ENCODE results near the gene PIPOX. TPM values are rescaled to one million over a fixed set of nuclear protein-coding genes. Genes with fewer than 3 reads are reported as not detected.

The PIPOX gene
- total and polyA plus RNA-seq, 4 donors, result 1.6 to 2.4 (median 2.0) TPM

DNA sequence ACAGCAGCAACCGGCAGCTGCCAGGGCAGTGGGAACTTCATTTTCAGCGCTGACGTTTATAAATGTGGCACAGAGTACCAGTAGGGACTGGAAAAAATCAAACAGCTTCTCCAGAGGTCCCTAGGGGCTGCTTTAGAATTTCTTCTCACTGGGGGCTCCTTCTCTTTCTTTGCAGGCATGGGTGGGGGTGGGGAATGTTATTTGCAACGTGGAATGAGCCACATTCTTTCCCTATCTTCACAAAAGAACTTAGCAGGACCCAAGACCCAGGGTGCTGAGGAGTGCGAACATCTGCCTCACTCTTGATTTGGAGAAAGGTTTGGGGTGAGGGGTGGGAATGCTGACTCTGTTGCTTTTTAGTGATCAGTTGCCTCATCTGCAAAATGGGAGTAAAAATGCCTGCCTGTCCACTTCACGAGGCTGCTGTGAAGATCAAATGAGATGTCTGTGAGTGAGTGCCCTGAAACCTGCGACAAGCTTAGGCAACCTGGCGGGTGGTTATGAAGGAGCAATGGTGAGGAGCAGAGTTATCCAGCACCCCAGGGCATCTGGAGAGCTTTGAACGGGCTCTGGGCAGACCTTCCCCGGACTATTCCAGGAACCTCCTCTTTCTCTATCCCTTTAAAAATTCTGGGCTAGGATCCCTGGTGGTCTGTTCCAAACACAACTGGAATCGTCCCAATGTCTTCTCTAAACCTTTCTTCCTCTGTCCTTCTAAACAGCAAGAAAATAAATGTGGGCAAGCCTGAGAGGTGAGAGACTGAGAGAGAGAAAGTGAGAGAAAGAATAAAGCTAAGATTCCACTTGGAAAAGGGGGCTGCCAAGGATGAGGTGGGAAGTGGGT, 10.7 kb upstream of the PIPOX start:
- Histone ChIP-seq H3K4me1 (ENCODE audit: control insufficient read depth in 1 of 2, insufficient read depth in 2 of 2, low read length in 2 of 2) (no peaks in the 10 kb centered on the region), H3K9me3 (ENCODE audit: control insufficient read depth, low read length) (peaks cover 11% of the 10 kb centered on the region), H3K36me3 (ENCODE audit: control insufficient read depth in 1 of 2, insufficient read depth in 2 of 2, low read length in 1 of 2) (no peaks in the 10 kb centered on the region), H3K4me3 (ENCODE audit: low read length in 2 of 2) (no peak overlapping the region), H3K27me3 (ENCODE audit: control insufficient read depth in 1 of 2, insufficient read depth in 2 of 2, low read length in 1 of 2) (peaks cover 0 to 5% of the 10 kb centered on the region in 2 donors), H3K27ac (ENCODE audit: low read depth in 1 of 2, low read length in 2 of 2) (no peak overlapping the region)
- 16 to 19% methylated on average over 11 of the region's 11 CpGs for WGBS, 2 donors
- DNase-seq (no peak), ATAC-seq (ENCODE audit: low FRiP score) (no peak)
- intact Hi-C loops (cut with DNase I), result no loop called here

GRCh38 chr17:29032857-29033197, 10.1 kb upstream of the PIPOX start:
- no peak for DNase-seq
- Histone ChIP-seq H3K9me3 (ENCODE audit: control insufficient read depth, low read length) (peaks cover 11% of the 10 kb centered on the region), H3K36me3 (ENCODE audit: control insufficient read depth in 1 of 2, insufficient read depth in 2 of 2, low read length in 1 of 2) (no peaks in the 10 kb centered on the region), H3K4me3 (ENCODE audit: low read length in 2 of 2) (no peak overlapping the region), H3K4me1 (ENCODE audit: control insufficient read depth in 1 of 2, insufficient read depth in 2 of 2, low read length in 2 of 2) (no peaks in the 10 kb centered on the region), H3K27ac (ENCODE audit: low read depth in 1 of 2, low read length in 2 of 2) (no peak overlapping the region), H3K27me3 (ENCODE audit: control insufficient read depth in 1 of 2, insufficient read depth in 2 of 2, low read length in 1 of 2) (peaks cover 0 to 5% of the 10 kb centered on the region in 2 donors)
- intact Hi-C loops (cut with DNase I), result no loop called here
- WGBS, 2 donors, result 14 to 17% methylated on average over 6 of the region's 6 CpGs
- ATAC-seq (ENCODE audit: low FRiP score), result no peak

DNA sequence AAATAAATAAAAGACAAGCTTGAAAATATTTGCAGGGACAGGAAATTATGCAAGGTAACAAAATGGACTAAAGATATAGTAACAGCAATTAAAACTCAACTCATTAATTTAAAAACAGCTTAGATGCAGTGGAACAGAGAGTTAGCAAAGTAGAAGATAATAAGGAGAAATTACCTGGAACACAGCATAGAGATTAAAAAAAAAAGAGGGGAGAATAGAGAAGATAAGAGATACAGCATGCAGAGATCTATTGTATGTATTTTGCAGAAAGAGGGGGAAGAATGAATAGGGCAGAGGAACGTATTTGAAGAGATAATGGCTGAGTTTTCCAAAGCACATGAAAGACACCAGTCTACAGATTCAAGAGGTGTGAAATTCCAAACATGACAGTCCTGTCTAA, 8.4 kb upstream of the PIPOX start:
- H3K9me3 ChIP-seq (ENCODE audit: control insufficient read depth, low read length), result peaks cover 11% of the 10 kb centered on the region
- 57 to 65% methylated on average over 1 of the region's 1 CpG for WGBS, 2 donors
- intact Hi-C loops (cut with DNase I), result no loop called here
- H3K4me3 ChIP-seq (ENCODE audit: low read length in 2 of 2), result no peak overlapping the region
- no peak overlapping the region for H3K27ac ChIP-seq (ENCODE audit: low read depth in 1 of 2, low read length in 2 of 2)
- peaks cover 0 to 9% of the 10 kb centered on the region in 2 donors for H3K27me3 ChIP-seq (ENCODE audit: control insufficient read depth in 1 of 2, insufficient read depth in 2 of 2, low read length in 1 of 2)
- no peaks in the 10 kb centered on the region for H3K36me3 ChIP-seq (ENCODE audit: control insufficient read depth in 1 of 2, insufficient read depth in 2 of 2, low read length in 1 of 2)
- H3K4me1 ChIP-seq (ENCODE audit: control insufficient read depth in 1 of 2, insufficient read depth in 2 of 2, low read length in 2 of 2), result no peaks in the 10 kb centered on the region
- DNase-seq, result no peak
- no peak for ATAC-seq (ENCODE audit: low FRiP score)

- 69 to 71% methylated on average over 5 of the region's 5 CpGs for WGBS, 2 donors
- DNase-seq (no peak), ATAC-seq (ENCODE audit: low FRiP score) (no peak)
- intact Hi-C loops (cut with DNase I), result no loop called here
- Histone ChIP-seq H3K4me1 (ENCODE audit: control insufficient read depth in 1 of 2, insufficient read depth in 2 of 2, low read length in 2 of 2) (no peaks in the 10 kb centered on the region), H3K27ac (ENCODE audit: low read depth in 1 of 2, low read length in 2 of 2) (no peak overlapping the region), H3K36me3 (ENCODE audit: control insufficient read depth in 1 of 2, insufficient read depth in 2 of 2, low read length in 1 of 2) (no peaks in the 10 kb centered on the region), H3K9me3 (ENCODE audit: control insufficient read depth, low read length) (peaks cover 11% of the 10 kb centered on the region), H3K27me3 (ENCODE audit: control insufficient read depth in 1 of 2, insufficient read depth in 2 of 2, low read length in 1 of 2) (peaks cover 0 to 9% of the 10 kb centered on the region in 2 donors), H3K4me3 (ENCODE audit: low read length in 2 of 2) (no peak overlapping the region)
Observed at GRCh38 chr17:29036584-29036983, 6.4 kb upstream of the PIPOX start.

DNA sequence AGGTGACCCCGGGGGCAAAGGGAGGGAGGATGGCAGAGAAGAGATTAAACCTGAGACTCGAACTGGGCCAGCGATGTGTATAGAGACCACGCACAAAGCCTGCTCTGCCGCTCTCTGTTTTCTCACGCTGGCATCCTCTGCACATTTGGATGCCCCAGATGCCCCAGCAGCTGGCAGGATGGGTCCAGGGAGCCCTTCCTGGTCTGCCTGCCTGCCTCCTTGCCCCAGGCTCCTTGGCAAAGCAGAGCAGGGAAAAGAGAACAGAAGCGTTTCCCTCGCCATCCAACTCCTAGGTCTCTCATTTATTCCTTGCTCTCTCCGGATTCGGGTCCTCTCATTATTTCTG, 5.2 kb upstream of the PIPOX start:
- Histone ChIP-seq H3K27me3 (ENCODE audit: control insufficient read depth in 1 of 2, insufficient read depth in 2 of 2, low read length in 1 of 2) (peaks cover 0 to 9% of the 10 kb centered on the region in 2 donors), H3K4me1 (ENCODE audit: control insufficient read depth in 1 of 2, insufficient read depth in 2 of 2, low read length in 2 of 2) (no peaks in the 10 kb centered on the region), H3K27ac (ENCODE audit: low read depth in 1 of 2, low read length in 2 of 2) (no peak overlapping the region), H3K9me3 (ENCODE audit: control insufficient read depth, low read length) (peaks cover 11% of the 10 kb centered on the region), H3K36me3 (ENCODE audit: control insufficient read depth in 1 of 2, insufficient read depth in 2 of 2, low read length in 1 of 2) (no peaks in the 10 kb centered on the region), H3K4me3 (ENCODE audit: low read length in 2 of 2) (no peak overlapping the region)
- intact Hi-C loops (cut with DNase I), result no loop called here
- DNase-seq (no peak), ATAC-seq (ENCODE audit: low FRiP score) (no peak)
- 72 to 79% methylated on average over 10 of the region's 10 CpGs for WGBS, 2 donors

GRCh38 chr17:29038085-29038795, 4.7 kb upstream of the PIPOX start:
- Histone ChIP-seq H3K4me1 (ENCODE audit: control insufficient read depth in 1 of 2, insufficient read depth in 2 of 2, low read length in 2 of 2) (no peaks in the 10 kb centered on the region), H3K27me3 (ENCODE audit: control insufficient read depth in 1 of 2, insufficient read depth in 2 of 2, low read length in 1 of 2) (peaks cover 0 to 7% of the 10 kb centered on the region in 2 donors), H3K36me3 (ENCODE audit: control insufficient read depth in 1 of 2, insufficient read depth in 2 of 2, low read length in 1 of 2) (no peaks in the 10 kb centered on the region), H3K4me3 (ENCODE audit: low read length in 2 of 2) (no peak overlapping the region), H3K27ac (ENCODE audit: low read depth in 1 of 2, low read length in 2 of 2) (no peak overlapping the region), H3K9me3 (ENCODE audit: control insufficient read depth, low read length) (peaks cover 11% of the 10 kb centered on the region)
- intact Hi-C loops (cut with DNase I), result no loop called here
- DNase-seq (no peak), ATAC-seq (ENCODE audit: low FRiP score) (no peak)
- WGBS, 2 donors, result 29 to 34% methylated on average over 15 of the region's 15 CpGs

DNA sequence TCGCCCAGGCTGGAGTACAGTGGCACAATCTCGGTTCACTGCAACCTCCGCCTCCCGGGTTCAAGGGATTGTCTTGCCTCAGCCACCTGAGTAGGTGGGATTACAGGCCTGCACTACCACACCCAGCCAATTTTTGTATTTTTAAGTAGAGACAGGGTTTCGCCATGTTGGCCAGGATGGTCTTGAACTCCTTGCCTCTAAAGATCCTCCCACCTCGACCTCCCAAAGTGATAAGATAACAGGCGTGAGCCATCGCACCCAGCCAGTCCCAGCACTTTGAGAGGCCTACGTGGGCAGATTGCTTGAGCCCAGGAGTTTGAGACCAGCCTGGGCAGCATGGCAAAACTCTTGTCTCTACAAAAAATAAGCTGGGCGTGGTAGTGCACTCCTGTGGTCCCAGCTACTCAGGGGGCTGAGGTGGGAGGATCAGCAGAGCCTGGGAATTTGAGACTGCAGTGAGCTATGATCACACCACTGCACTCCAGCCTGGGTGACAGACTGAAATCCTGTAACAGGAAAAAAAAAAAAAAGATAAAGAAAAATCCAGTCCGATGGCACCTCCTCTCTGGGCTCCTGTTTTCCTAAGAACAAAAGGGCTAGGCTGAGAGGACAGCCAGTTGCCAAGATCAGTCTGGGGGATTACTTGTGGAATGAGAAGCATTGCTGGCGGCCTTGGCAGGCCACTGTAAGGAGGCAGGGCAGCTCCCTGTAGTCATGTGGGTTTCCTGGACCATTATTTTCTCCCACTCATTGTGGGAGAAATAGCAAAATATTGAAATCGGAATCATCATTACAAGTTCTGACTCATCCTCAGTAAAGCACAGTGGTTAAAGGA, 3.0 kb upstream of the PIPOX start:
- Histone ChIP-seq H3K4me1 (ENCODE audit: control insufficient read depth in 1 of 2, insufficient read depth in 2 of 2, low read length in 2 of 2) (no peaks in the 10 kb centered on the region), H3K9me3 (ENCODE audit: control insufficient read depth, low read length) (peaks cover 4% of the 10 kb centered on the region), H3K4me3 (ENCODE audit: low read length in 2 of 2) (no peak overlapping the region), H3K36me3 (ENCODE audit: control insufficient read depth in 1 of 2, insufficient read depth in 2 of 2, low read length in 1 of 2) (no peaks in the 10 kb centered on the region), H3K27me3 (ENCODE audit: control insufficient read depth in 1 of 2, insufficient read depth in 2 of 2, low read length in 1 of 2) (peaks cover 0 to 4% of the 10 kb centered on the region in 2 donors), H3K27ac (ENCODE audit: low read depth in 1 of 2, low read length in 2 of 2) (no peak overlapping the region)
- intact Hi-C loops (cut with DNase I), result no loop called here
- ATAC-seq (ENCODE audit: low FRiP score) (no peak), DNase-seq (no peak)
- WGBS, 2 donors, result 82% methylated on average over 13 of the region's 13 CpGs

GRCh38 chr17:29041091-29041490, 1.9 kb upstream of the PIPOX start:
- no peaks in the 10 kb centered on the region for H3K4me1 ChIP-seq (ENCODE audit: control insufficient read depth in 1 of 2, insufficient read depth in 2 of 2, low read length in 2 of 2)
- H3K36me3 ChIP-seq (ENCODE audit: control insufficient read depth in 1 of 2, insufficient read depth in 2 of 2, low read length in 1 of 2), result no peaks in the 10 kb centered on the region
- 97 to 98% methylated on average over 2 of the region's 2 CpGs for WGBS, 2 donors
- intact Hi-C loops (cut with DNase I), result no loop called here
- no peak overlapping the region for H3K27ac ChIP-seq (ENCODE audit: low read depth in 1 of 2, low read length in 2 of 2)
- peaks cover 0 to 4% of the 10 kb centered on the region in 2 donors for H3K27me3 ChIP-seq (ENCODE audit: control insufficient read depth in 1 of 2, insufficient read depth in 2 of 2, low read length in 1 of 2)
- no peaks in the 10 kb centered on the region for H3K9me3 ChIP-seq (ENCODE audit: control insufficient read depth, low read length)
- no peak for ATAC-seq (ENCODE audit: low FRiP score)
- DNase-seq, result no peak
- H3K4me3 ChIP-seq (ENCODE audit: low read length in 2 of 2), result no peak overlapping the region
